Thyroid gland (tissue), 4 donors: Measurements from ENCODE around the gene HOXB9. TPM values are rescaled to one million over a fixed set of nuclear protein-coding genes. Genes with fewer than 3 reads are reported as not detected.

Experiments used
- DNase-seq, 2 donors: peaks; one replicate each; pipeline ENCODE4 v3.0.0-alpha.2; 2019
- H3K27ac ChIP-seq, 3 donors: fragments of 200-600 bp; sonication (generic); 1 replicate in 2 of 3; 2 replicates in 1 of 3; pipeline ENCODE4 v1.5.1; 2016 to 2019; ENCODE audit warnings: mild to moderate bottlenecking in 1 of 3, moderate library complexity in 1 of 3
- H3K27me3 ChIP-seq: fragments of 200-600 bp; sonication (generic); one replicate; pipeline ENCODE4 v1.5.1; 2019
- H3K36me3 ChIP-seq, 2 donors: fragments of 200-600 bp; sonication (generic); one replicate each; pipeline ENCODE4 v1.5.1; 2016 to 2019
- H3K4me1 ChIP-seq, 2 donors: fragments of 200-600 bp; sonication (generic); one replicate each; pipeline ENCODE4 v1.5.1; 2017 to 2019
- H3K4me3 ChIP-seq, 3 donors: fragments of 200-600 bp; sonication (generic); replicated peaks in 1 of 3; 1 replicate in 2 of 3; 2 replicates in 1 of 3; pipeline ENCODE4 v1.5.1; 2016; ENCODE audit warnings: mild to moderate bottlenecking in 1 of 3
- H3K9me3 ChIP-seq: fragments of 200-600 bp; sonication (generic); one replicate; pipeline ENCODE4 v1.5.1; 2017
- CTCF ChIP-seq, 6 experiments: fragments of 200-600 bp in 3 of 6; fragments of 450-650 bp in 3 of 6; sonication (generic) in 3 of 6; IDR thresholded peaks; one replicate each; pipeline ENCODE4 v1.5.1; 2016 to 2019; ENCODE audit warnings: antibody characterized with exemption in 6 of 6, mild to moderate bottlenecking in 2 of 6, inconsistent platforms in 1 of 6, moderate library complexity in 1 of 6
- POLR2A ChIP-seq, 2 donors: fragments of 450-650 bp; IDR thresholded peaks; one replicate each; pipeline ENCODE4 v1.6.1; 2017; ENCODE audit warnings: antibody characterized with exemption in 2 of 2, mild to moderate bottlenecking in 2 of 2, moderate library complexity in 1 of 2
- WGBS, 2 donors: methylation state at CpG; one replicate each; pipeline ENCODE4 v1.1.5; 2017; 5-methylcytosine and 5-hydroxymethylcytosine counted together
- intact Hi-C: fragments of 100-400 bp; cut with DNase I; formaldehyde crosslinking; loops from one replicate; pipeline ENCODE4 v1.15.1; 2023
- total RNA-seq, 4 donors: library from RNA; depleted of rRNA; stranded (reverse); fragments of >200 nt; gene quantifications; one replicate each; pipeline ENCODE4 v1.2.3, GENCODE V29; 2016

Gene HOXB9
- total RNA-seq, 4 donors from 2014 or later = not detected

GRCh38 chr17:48593840-48594537 is 32.2 kb downstream of the HOXB9 start:
- Histone ChIP-seq H3K27me3 (peaks cover 67% of the 10 kb centered on the region), H3K4me1 (peaks cover 5 to 29% of the 10 kb centered on the region in 2 donors), H3K9me3 (no peaks in the 10 kb centered on the region), H3K36me3 (no peaks in the 10 kb centered on the region), H3K27ac (no peak overlapping the region), H3K4me3 (no peak overlapping the region)
- 5 to 14% methylated on average over 36 to 37 of the region's 37 CpGs for WGBS, 2 donors
- intact Hi-C loops = loop anchor here (10.0 kb wide), 1 partner anchor 401 kb away; the partner anchor contains the start of gene IGF2BP1
- TF ChIP-seq POLR2A (IDR thresholded peaks at IDR 0.05) (no peak), CTCF (IDR thresholded peaks at IDR 0.05) (peak in 5 of 6 experiments; percentile 39 to 87 (median 56))
- peak; percentile 53 to 62 for DNase-seq

DNA sequence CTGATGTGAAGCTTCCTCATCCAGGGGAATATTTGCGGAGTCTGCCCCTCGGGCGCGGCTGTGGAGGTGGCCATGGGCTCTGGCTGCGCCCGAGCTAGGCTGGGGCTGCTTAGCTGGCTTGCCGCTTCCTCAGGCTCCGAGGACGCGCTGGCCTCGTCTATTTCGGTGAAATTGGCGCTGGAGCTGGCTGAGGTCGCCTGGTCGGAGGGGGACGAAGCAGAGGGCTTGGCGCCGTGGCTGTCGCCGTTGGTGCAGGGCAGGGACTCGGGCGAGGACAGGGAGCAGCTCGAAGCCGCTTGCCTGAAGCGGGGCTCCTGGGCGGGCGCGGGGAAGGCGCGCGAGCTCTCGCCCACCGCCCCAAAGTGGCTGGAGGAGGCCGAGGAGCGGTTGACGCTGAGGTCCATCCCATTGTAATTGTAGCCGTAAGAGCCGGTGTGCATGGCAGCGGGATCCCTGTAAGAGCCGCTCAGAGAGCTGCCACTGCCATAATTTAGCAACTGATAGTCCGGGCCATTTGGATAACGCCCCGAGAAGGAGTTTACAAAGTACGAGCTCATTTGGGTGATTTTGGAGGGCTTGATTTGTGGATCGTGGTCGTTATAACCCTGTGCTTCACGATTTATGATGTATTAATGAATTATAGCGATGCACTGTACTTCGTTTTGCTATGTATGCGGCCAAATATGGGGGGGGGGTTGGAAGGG is 32.9 kb downstream of the HOXB9 start, which contains the start of gene HOXB5:
HOXB5 (minus strand) TSS at position 654 of the 704 bp plus-strand sequence; CDS start at position 557, 97 bp downstream.
- H3K9me3 ChIP-seq = no peaks in the 10 kb centered on the region
- WGBS, 2 donors = 2% methylated on average over 19 to 25 of the region's 50 CpGs
- no peaks in the 10 kb centered on the region for H3K36me3 ChIP-seq
- peaks cover 5 to 29% of the 10 kb centered on the region in 2 donors for H3K4me1 ChIP-seq
- no peak within 1 kb of the TSS for H3K27ac ChIP-seq
- intact Hi-C loops = loop anchor here (10.0 kb wide), 1 partner anchor 402 kb away; the partner anchor contains the start of gene IGF2BP1
- H3K4me3 ChIP-seq = peak within 1 kb of the TSS in 1 of 3 donors; percentile 5
- TF ChIP-seq POLR2A (IDR thresholded peaks at IDR 0.05) (no peak), CTCF (IDR thresholded peaks at IDR 0.05) (no peak)
- peaks cover 60% of the 10 kb centered on the region for H3K27me3 ChIP-seq
- DNase-seq = no peak

GRCh38 chr17:48592577-48592976 is 33.6 kb downstream of the HOXB9 start:
- H3K27me3 ChIP-seq = peaks cover 55% of the 10 kb centered on the region
- H3K36me3 ChIP-seq = no peaks in the 10 kb centered on the region
- WGBS, 2 donors = 9 to 15% methylated on average over 14 of the region's 14 CpGs
- no peak overlapping the region for H3K27ac ChIP-seq
- peaks cover 2 to 22% of the 10 kb centered on the region in 2 donors for H3K4me1 ChIP-seq
- intact Hi-C loops = loop anchor here (10.0 kb wide), 1 partner anchor 402 kb away; the partner anchor contains the start of gene IGF2BP1
- H3K4me3 ChIP-seq = no peak overlapping the region
- no peak for TF ChIP-seq POLR2A (IDR thresholded peaks at IDR 0.05)
- TF ChIP-seq CTCF (IDR thresholded peaks at IDR 0.05) = no peak
- DNase-seq = no peak
- H3K9me3 ChIP-seq = no peaks in the 10 kb centered on the region

- intact Hi-C loops = loop anchor here (10.0 kb wide), 1 partner anchor 403 kb away; the partner anchor contains the start of gene IGF2BP1
- peaks cover 0 to 19% of the 10 kb centered on the region in 2 donors for H3K4me1 ChIP-seq
- TF ChIP-seq POLR2A (IDR thresholded peaks at IDR 0.05) (no peak), CTCF (IDR thresholded peaks at IDR 0.05) (no peak)
Observed at GRCh38 chr17:48592057-48592514, 34.1 kb downstream of the HOXB9 start.

More at GRCh38 chr17:48592057-48592514, 34.1 kb downstream of the HOXB9 start:
- no peaks in the 10 kb centered on the region for H3K36me3 ChIP-seq
- peaks cover 55% of the 10 kb centered on the region for H3K27me3 ChIP-seq
- H3K27ac ChIP-seq = no peak overlapping the region
- 17 to 44% methylated on average over 27 to 30 of the region's 33 CpGs for WGBS, 2 donors
- no peaks in the 10 kb centered on the region for H3K9me3 ChIP-seq
- H3K4me3 ChIP-seq = no peak overlapping the region
- no peak for DNase-seq
